Chondrocyte (in vitro differentiated cells): Measurements from ENCODE around the gene SMARCA2. TPM values are rescaled to one million over a fixed set of nuclear protein-coding genes. Genes with fewer than 3 reads are reported as not detected.

ENCODE experiments used
- DNase-seq: peaks from one replicate; pipeline ENCODE4 v3.0.0; 2021; ENCODE audit warnings: mixed read lengths, low spot score
- H3K27ac Mint-ChIP-seq: one replicate; pipeline ENCODE4 v1.8.0; 2021; ENCODE audit warnings: mild to moderate bottlenecking, moderate library complexity, mixed read lengths; ENCODE audit not compliant: unreplicated experiment
- H3K27me3 Mint-ChIP-seq: 2 replicates; pipeline ENCODE4 v1.8.0; 2021; ENCODE audit warnings: low read depth, mixed read lengths
- H3K36me3 Mint-ChIP-seq: 2 replicates; pipeline ENCODE4 v1.8.0; 2021; ENCODE audit warnings: low read depth, mixed read lengths
- H3K4me1 Mint-ChIP-seq: 2 replicates; pipeline ENCODE4 v1.8.0; 2021; ENCODE audit warnings: low read depth, mild to moderate bottlenecking, mixed read lengths
- H3K4me3 Mint-ChIP-seq: one replicate; pipeline ENCODE4 v1.8.0; 2021; ENCODE audit warnings: mild to moderate bottlenecking, moderate library complexity, mixed read lengths; ENCODE audit not compliant: unreplicated experiment
- H3K9me3 Mint-ChIP-seq: 2 replicates; pipeline ENCODE4 v1.8.0; 2021; ENCODE audit warnings: low read depth, mixed read lengths
- CTCF ChIP-seq: fragments of 200-600 bp; sonication (generic); IDR thresholded peaks from 2 replicates; pipeline ENCODE4 v1.5.0; 2021; ENCODE audit warnings: antibody characterized with exemption, mild to moderate bottlenecking, moderate library complexity
- total RNA-seq: library from RNA; stranded (reverse); gene quantifications from 3 replicates; pipeline ENCODE4 v1.2.1, GENCODE V29; 2021

The SMARCA2 gene
- total RNA-seq, 1 donor from 2014 or later, result 95.1 TPM

GRCh38 chr9:2128618-2129017 is 113.5 kb downstream of the SMARCA2 start:
- no peaks in the 10 kb centered on the region for H3K27me3 Mint-ChIP-seq
- no peak overlapping the region for H3K27ac Mint-ChIP-seq
- H3K9me3 Mint-ChIP-seq, result peaks cover 3% of the 10 kb centered on the region
- DNase-seq, result no peak
- peaks cover 53% of the 10 kb centered on the region for H3K4me1 Mint-ChIP-seq
- TF ChIP-seq CTCF, result no peak
- peaks cover 5% of the 10 kb centered on the region for H3K36me3 Mint-ChIP-seq
- H3K4me3 Mint-ChIP-seq, result no peak overlapping the region

GRCh38 chr9:2130941-2131340 is 115.8 kb downstream of the SMARCA2 start:
- Mint-ChIP-seq H3K4me3 (no peak overlapping the region), H3K36me3 (peaks cover 1% of the 10 kb centered on the region), H3K9me3 (peaks cover 3% of the 10 kb centered on the region), H3K27ac (no peak overlapping the region), H3K27me3 (no peaks in the 10 kb centered on the region), H3K4me1 (peaks cover 32% of the 10 kb centered on the region)
- DNase-seq, result no peak
- TF ChIP-seq CTCF, result no peak

- no peak overlapping the region for H3K27ac Mint-ChIP-seq
- H3K4me3 Mint-ChIP-seq, result no peak overlapping the region
- no peaks in the 10 kb centered on the region for H3K9me3 Mint-ChIP-seq
- H3K4me1 Mint-ChIP-seq, result peaks cover 16% of the 10 kb centered on the region
- peak; percentile 92 for TF ChIP-seq CTCF
- H3K27me3 Mint-ChIP-seq, result no peaks in the 10 kb centered on the region
- H3K36me3 Mint-ChIP-seq, result peaks cover 7% of the 10 kb centered on the region
- no peak for DNase-seq
Measured at GRCh38 chr9:2132484-2133082, 117.4 kb downstream of the SMARCA2 start.

GRCh38 chr9:2134391-2134790 is 119.2 kb downstream of the SMARCA2 start:
- Mint-ChIP-seq H3K27me3 (no peaks in the 10 kb centered on the region), H3K4me3 (no peak overlapping the region), H3K4me1 (peaks cover 7% of the 10 kb centered on the region), H3K36me3 (peaks cover 7% of the 10 kb centered on the region), H3K27ac (no peak overlapping the region), H3K9me3 (no peaks in the 10 kb centered on the region)
- DNase-seq, result no peak
- TF ChIP-seq CTCF, result no peak

- no peak for DNase-seq
- H3K4me1 Mint-ChIP-seq, result no peaks in the 10 kb centered on the region
- no peaks in the 10 kb centered on the region for H3K27me3 Mint-ChIP-seq
- H3K4me3 Mint-ChIP-seq, result no peak overlapping the region
- TF ChIP-seq CTCF, result no peak
- peaks cover 6% of the 10 kb centered on the region for H3K36me3 Mint-ChIP-seq
- H3K9me3 Mint-ChIP-seq, result no peaks in the 10 kb centered on the region
- no peak overlapping the region for H3K27ac Mint-ChIP-seq
Measured at GRCh38 chr9:2138646-2139045, 123.5 kb downstream of the SMARCA2 start.
